GM23248 (cell line): Measurements from ENCODE around the gene CALR3.

Experiments
- EZH2 ChIP-seq: fragments of 200-600 bp; sonication (generic); IDR thresholded peaks from 2 replicates; pipeline ENCODE4 v1.6.1; 2018; ENCODE audit warnings: antibody characterized with exemption, mild to moderate bottlenecking; ENCODE audit not compliant: insufficient read depth, poor library complexity, severe bottlenecking
- EZH2phosphoT487 ChIP-seq: fragments of 200-600 bp; sonication (generic); IDR thresholded peaks from 2 replicates; pipeline ENCODE4 v1.6.1; 2018; ENCODE audit warnings: antibody characterized with exemption, moderate library complexity, mild to moderate bottlenecking, low read depth; ENCODE audit not compliant: insufficient read depth

DNA sequence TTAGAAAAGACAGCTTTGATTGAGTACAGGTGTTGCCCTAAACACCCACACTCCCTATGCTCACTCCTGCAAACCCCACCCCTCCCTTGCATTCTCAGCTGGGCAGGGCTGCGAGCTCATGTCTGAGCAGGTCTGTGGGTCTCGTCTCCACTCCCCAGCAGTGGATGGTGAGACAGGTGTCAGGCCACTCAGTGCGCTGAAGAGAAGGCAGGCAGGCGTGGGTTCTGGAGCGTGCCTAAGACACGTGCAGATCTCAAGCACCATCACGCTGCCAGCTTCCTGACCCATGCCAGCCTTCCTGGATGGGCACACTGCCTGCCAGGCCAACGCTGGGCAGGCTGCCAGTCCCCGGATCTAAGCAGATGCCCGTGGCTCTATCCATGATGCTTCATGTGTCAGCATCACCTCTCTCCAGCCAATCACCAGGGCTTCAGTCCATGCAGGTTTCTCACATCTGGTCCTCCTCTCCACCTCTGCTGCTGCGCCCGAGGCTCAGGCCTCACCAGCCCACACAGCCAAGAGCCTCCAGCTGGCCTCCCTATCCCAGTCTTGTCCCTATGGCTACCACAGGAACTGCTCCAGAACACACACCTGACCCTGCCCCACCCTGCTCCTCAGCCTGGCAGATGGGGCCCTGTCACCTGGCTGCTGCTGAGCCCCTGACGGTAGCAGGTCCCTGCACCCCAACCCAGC lies 66.8 kb downstream of the CALR3 start:
- TF ChIP-seq EZH2phosphoT487 (no peak), EZH2 (no peak)
